Calu3 (cell line): ENCODE results near the gene CHST3. TPM values are rescaled to one million over a fixed set of nuclear protein-coding genes. Genes with fewer than 3 reads are reported as not detected.

ENCODE experiments used
- BruUV-seq: library from RNA; stranded (reverse); fragments of 400-500 nt; replicated peaks from 2 replicates; lab custom pipeline; 2021; lab: Mats Ljungman, UMichigan
- CTCF ChIA-PET: fragments of 300-600 bp; sonication (Branson Sonifier 250); formaldehyde crosslinking; loops from one replicate; lab custom pipeline; 2022; ENCODE audit warnings: antibody characterized with exemption; lab: Charles Lee
- DNase-seq: peaks from one replicate; pipeline ENCODE4 v3.0.0; 2022
- H3K27ac Mint-ChIP-seq: one replicate; pipeline ENCODE4 v1.8.0; 2022; ENCODE audit warnings: mixed read lengths; ENCODE audit not compliant: unreplicated experiment
- H3K27me3 Mint-ChIP-seq: one replicate; pipeline ENCODE4 v1.8.0; 2022; ENCODE audit warnings: mixed read lengths; ENCODE audit not compliant: unreplicated experiment
- H3K36me3 Mint-ChIP-seq: one replicate; pipeline ENCODE4 v1.8.0; 2022; ENCODE audit warnings: mild to moderate bottlenecking, moderate library complexity, mixed read lengths; ENCODE audit not compliant: insufficient read depth, unreplicated experiment
- H3K4me1 Mint-ChIP-seq: one replicate; pipeline ENCODE4 v1.8.0; 2022; ENCODE audit warnings: mild to moderate bottlenecking, low read depth, mixed read lengths; ENCODE audit not compliant: unreplicated experiment
- H3K4me3 Mint-ChIP-seq: one replicate; pipeline ENCODE4 v1.8.0; 2022; ENCODE audit warnings: mild to moderate bottlenecking, low read depth, moderate library complexity, mixed read lengths; ENCODE audit not compliant: unreplicated experiment
- H3K9me3 Mint-ChIP-seq: one replicate; pipeline ENCODE4 v1.8.0; 2022; ENCODE audit warnings: low read depth, mixed read lengths; ENCODE audit not compliant: unreplicated experiment
- intact Hi-C: fragments of 100-400 bp; cut with micrococcal nuclease; formaldehyde crosslinking; loops from one replicate; pipeline ENCODE4 v1.10.0; 2022; ENCODE audit not compliant: unreplicated experiment
- total RNA-seq: library from RNA; stranded (reverse); gene quantifications from 2 replicates; pipeline ENCODE4 v1.2.3, GENCODE V29; 2022
- TF ChIP-seq, protein P1 (sequence below): fragments of 200-600 bp; IDR thresholded peaks from one replicate; pipeline ENCODE4 v1.8.0; 2022; ENCODE audit warnings: antibody characterized with exemption; ENCODE audit not compliant: unreplicated experiment

The CHST3 gene
- total RNA-seq, 1 experiment from 2014 or later = 32.4 TPM

DNA sequence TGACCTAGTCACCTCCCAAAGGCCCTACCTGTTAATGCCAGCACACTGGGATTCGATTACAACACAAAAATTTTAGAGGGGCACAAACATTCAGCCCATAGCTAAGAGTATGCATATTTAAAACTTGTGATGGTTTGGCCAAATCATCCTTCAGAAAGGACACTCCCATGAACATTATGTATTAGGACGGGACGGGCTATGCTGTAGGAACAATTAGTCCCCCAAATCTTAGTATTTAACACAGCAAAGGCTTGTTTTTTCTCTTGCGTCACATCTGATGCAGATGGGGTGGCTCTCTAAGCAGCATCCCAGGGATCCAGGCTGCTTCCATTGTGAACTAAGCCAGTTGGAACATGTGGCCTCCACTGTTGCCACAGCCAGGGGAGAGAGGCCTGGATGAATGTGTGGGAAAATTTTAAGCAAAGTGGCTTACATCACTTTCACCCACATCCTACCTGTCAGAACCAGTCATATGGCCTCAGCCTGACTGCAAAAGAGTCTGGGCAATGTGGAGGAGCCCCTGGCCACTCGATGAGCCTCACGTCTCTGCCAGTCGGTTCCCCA is 26.6 kb downstream of the CHST3 start:
- no peak overlapping the region for H3K4me3 Mint-ChIP-seq
- TF ChIP-seq, protein P1, sequence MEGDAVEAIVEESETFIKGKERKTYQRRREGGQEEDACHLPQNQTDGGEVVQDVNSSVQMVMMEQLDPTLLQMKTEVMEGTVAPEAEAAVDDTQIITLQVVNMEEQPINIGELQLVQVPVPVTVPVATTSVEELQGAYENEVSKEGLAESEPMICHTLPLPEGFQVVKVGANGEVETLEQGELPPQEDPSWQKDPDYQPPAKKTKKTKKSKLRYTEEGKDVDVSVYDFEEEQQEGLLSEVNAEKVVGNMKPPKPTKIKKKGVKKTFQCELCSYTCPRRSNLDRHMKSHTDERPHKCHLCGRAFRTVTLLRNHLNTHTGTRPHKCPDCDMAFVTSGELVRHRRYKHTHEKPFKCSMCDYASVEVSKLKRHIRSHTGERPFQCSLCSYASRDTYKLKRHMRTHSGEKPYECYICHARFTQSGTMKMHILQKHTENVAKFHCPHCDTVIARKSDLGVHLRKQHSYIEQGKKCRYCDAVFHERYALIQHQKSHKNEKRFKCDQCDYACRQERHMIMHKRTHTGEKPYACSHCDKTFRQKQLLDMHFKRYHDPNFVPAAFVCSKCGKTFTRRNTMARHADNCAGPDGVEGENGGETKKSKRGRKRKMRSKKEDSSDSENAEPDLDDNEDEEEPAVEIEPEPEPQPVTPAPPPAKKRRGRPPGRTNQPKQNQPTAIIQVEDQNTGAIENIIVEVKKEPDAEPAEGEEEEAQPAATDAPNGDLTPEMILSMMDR = no peak
- CTCF ChIA-PET = interaction anchor here (2.2 kb wide), 1 partner anchor 8 kb away, joined by 6 read pairs; no protein-coding TSS in a partner anchor
- no peak for DNase-seq
- H3K27ac Mint-ChIP-seq = no peak overlapping the region
- H3K4me1 Mint-ChIP-seq = peaks cover 2% of the 10 kb centered on the region
- H3K36me3 Mint-ChIP-seq = no peaks in the 10 kb centered on the region
- no peaks in the 10 kb centered on the region for H3K27me3 Mint-ChIP-seq
- intact Hi-C loops = no loop called here
- peaks cover 2% of the 10 kb centered on the region for H3K9me3 Mint-ChIP-seq
- BruUV-seq = no TSS peak

DNA sequence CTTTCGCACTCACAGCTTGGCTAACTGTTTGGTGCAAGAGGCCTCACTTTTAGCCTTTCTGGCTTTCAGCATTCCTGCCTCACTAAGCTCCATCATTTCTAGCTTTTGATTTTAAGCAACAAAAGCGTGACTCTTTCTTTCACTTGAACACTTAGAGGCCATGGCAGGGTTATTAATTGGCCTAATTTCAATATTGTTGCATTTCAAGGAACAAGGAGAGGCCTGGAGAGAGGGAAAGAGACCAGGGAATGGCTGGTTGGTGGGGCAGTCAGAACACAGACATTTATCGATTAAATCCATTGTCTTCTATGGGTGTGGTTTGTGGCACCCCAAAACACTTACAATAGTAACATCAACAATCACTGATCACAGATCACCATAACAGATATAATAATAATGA is 31.3 kb downstream of the CHST3 start:
- H3K4me1 Mint-ChIP-seq = peaks cover 44% of the 10 kb centered on the region
- no peaks in the 10 kb centered on the region for H3K9me3 Mint-ChIP-seq
- intact Hi-C loops = no loop called here
- DNase-seq = no peak
- no peak overlapping the region for H3K27ac Mint-ChIP-seq
- no peaks in the 10 kb centered on the region for H3K27me3 Mint-ChIP-seq
- no peak overlapping the region for H3K4me3 Mint-ChIP-seq
- no TSS peak for BruUV-seq
- TF ChIP-seq, protein P1 = no peak
- H3K36me3 Mint-ChIP-seq = no peaks in the 10 kb centered on the region
- CTCF ChIA-PET = interaction anchor here (0.6 kb wide), 1 partner anchor 59 kb away, joined by 4 read pairs; no protein-coding TSS in a partner anchor

DNA sequence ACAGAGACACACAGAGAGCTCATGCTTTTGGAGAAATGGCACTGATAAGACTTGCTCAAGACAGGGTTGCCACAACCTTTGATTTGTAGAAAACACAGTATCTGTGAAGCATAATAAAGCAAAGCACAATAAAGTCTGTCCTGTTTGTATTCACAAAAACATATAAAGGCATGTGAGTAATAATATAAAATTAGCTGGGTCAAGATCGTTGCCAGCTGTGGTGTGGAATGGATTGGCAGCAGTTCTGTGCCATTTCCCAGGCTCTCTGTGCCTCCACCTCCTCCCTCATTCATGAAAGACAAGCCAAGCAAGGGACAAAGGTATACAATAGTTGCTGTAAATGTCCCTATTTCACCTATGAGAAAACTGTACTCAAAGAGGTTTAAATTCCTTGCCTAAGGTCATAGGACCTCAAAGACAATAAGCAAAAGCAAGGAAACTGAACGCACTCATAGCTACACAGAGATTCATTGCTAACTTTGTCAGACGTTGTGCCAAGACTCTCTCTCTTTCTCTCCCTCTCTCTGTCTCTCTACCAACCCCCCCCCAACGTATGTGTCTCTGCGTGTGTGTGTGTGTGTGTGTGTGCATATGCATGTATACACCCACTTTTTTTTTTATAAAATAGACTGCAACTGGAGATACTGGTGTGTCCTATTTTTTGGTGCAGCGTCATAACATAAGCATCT is 31.8 kb downstream of the CHST3 start:
- DNase-seq = no peak
- no TSS peak for BruUV-seq
- TF ChIP-seq, protein P1 = no peak
- H3K4me1 Mint-ChIP-seq = peaks cover 50% of the 10 kb centered on the region
- no peaks in the 10 kb centered on the region for H3K27me3 Mint-ChIP-seq
- no peaks in the 10 kb centered on the region for H3K36me3 Mint-ChIP-seq
- no peaks in the 10 kb centered on the region for H3K9me3 Mint-ChIP-seq
- H3K4me3 Mint-ChIP-seq = no peak overlapping the region
- intact Hi-C loops = no loop called here
- CTCF ChIA-PET = interaction anchor here (0.6 kb wide), 1 partner anchor 59 kb away, joined by 4 read pairs; no protein-coding TSS in a partner anchor
- no peak overlapping the region for H3K27ac Mint-ChIP-seq

DNA sequence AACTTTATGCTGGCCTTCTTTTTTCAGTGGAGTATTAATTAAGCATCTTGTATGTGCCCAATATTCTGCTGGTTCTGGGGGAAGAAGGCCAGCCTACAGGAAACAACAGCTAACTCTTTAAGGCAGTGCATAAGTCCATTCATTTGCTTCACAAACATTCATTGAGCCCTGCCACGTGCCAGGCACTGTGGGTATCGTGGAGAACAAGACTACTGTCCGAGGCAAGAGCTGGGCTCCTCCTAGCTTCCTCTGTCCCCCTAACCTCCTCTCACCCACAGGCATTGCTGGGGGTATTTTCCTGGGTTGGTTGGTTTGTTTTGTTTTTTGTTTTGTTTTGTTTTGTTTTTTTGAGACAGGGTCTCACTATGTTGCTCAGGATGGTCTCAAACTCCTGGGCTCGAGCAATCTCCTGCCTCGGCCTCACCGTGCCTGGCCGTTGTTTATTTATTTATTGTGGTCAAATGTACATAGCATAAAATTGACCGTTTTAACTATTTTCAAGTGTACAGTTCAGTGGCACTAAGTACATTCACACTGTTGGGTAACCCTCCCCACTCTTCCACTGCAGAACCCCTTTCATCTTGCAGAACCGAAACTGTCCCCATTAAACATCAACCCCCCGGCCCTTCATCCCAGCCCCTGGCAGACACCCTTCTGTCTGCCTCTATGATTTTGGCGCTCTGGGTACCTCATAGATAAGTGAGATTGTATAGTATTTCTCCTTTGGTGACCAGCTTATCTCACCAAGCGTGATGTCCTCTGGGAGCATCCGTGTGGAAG is 32.6 kb downstream of the CHST3 start:
- H3K27ac Mint-ChIP-seq = peak overlapping the region; percentile 56
- H3K4me3 Mint-ChIP-seq = no peak overlapping the region
- H3K9me3 Mint-ChIP-seq = no peaks in the 10 kb centered on the region
- CTCF ChIA-PET = no interaction called here
- no TSS peak for BruUV-seq
- no peaks in the 10 kb centered on the region for H3K27me3 Mint-ChIP-seq
- no peak for DNase-seq
- peaks cover 52% of the 10 kb centered on the region for H3K4me1 Mint-ChIP-seq
- intact Hi-C loops = no loop called here
- H3K36me3 Mint-ChIP-seq = no peaks in the 10 kb centered on the region
- TF ChIP-seq, protein P1 = no peak
